Astrocyte (in vitro differentiated cells and primary cell): ENCODE measurements around the gene ASB13.

Source experiments
- CTCF ChIP-seq: IDR thresholded peaks from 2 replicates; pipeline ENCODE4 v1.5.1; 2011; ENCODE audit warnings: low read depth, mild to moderate bottlenecking, inconsistent platforms, low read length, moderate library complexity; ENCODE audit not compliant: insufficient read depth
- EZH2 ChIP-seq: IDR thresholded peaks from 2 replicates; pipeline ENCODE4 v1.6.1; 2012; ENCODE audit warnings: mild to moderate bottlenecking, low read length, inconsistent platforms; ENCODE audit not compliant: insufficient read depth

- TF ChIP-seq CTCF = no peak
- no peak for TF ChIP-seq EZH2
Observed at GRCh38 chr10:5640501-5640900, 25.9 kb downstream of the ASB13 start.
